SK-N-SH (cell line): ENCODE results near the gene CAPSL. TPM values are rescaled to one million over a fixed set of nuclear protein-coding genes. Genes with fewer than 3 reads are reported as not detected.

ENCODE experiments used
- CTCF ChIA-PET: fragments of 300-600, 350-600 bp; formaldehyde crosslinking; extraction: SDS; loops from one replicate; lab custom pipeline; 2021; lab: Yijun Ruan, JAX
- POLR2A ChIA-PET: fragments of 350-600 bp; sonication (Branson Sonifier 250); formaldehyde crosslinking; extraction: SDS; loops from one replicate; lab custom pipeline; 2020; ENCODE audit warnings: antibody characterized with exemption, inconsistent platforms; lab: Yijun Ruan, JAX
- DNase-seq: peaks from one replicate; pipeline ENCODE4 v3.0.0; 2012
- H2AFZ ChIP-seq: fragments of 200-600 bp; sonication (generic); 2 replicates; pipeline ENCODE4 v1.8.1; 2016; ENCODE audit warnings: antibody characterized with exemption, mild to moderate bottlenecking, low read depth
- H3F3A ChIP-seq: fragments of 200-600 bp; sonication (generic); replicated peaks from 2 replicates; pipeline ENCODE3; 2016; ENCODE audit warnings: antibody characterized with exemption, mild to moderate bottlenecking; ENCODE audit not compliant: insufficient read depth
- H3K27ac ChIP-seq, 2 experiments: fragments of 200-500 bp in 1 of 2; fragments of 200-600 bp in 1 of 2; sonication (Bioruptor generic) in 1 of 2; sonication (generic), shearing (Covaris generic) in 1 of 2; 2 replicates each; pipeline versions ENCODE4 v1.5.1 to v1.6.1; 2014 to 2016; ENCODE audit warnings: low read depth in 2 of 2, inconsistent platforms in 1 of 2, low read length in 1 of 2, mild to moderate bottlenecking in 1 of 2, mixed read lengths in 1 of 2
- H3K27me3 ChIP-seq: fragments of 200-600 bp; sonication (generic), shearing (Covaris generic); 2 replicates; pipeline ENCODE4 v1.6.1; 2016; ENCODE audit warnings: mixed run types; ENCODE audit not compliant: insufficient read depth
- H3K36me3 ChIP-seq, 2 experiments: fragments of 200-500 bp in 1 of 2; fragments of 200-600 bp in 1 of 2; sonication (Bioruptor generic) in 1 of 2; sonication (generic) in 1 of 2; replicated peaks in 1 of 2; 2 replicates each; pipeline versions ENCODE3 to v1.5.1; 2014 to 2016; ENCODE audit warnings: low read length in 1 of 2, mild to moderate bottlenecking in 1 of 2; ENCODE audit not compliant: insufficient read depth in 2 of 2, control insufficient read depth in 1 of 2
- H3K4me1 ChIP-seq, 2 experiments: fragments of 200-500 bp in 1 of 2; fragments of 200-600 bp in 1 of 2; sonication (Bioruptor generic) in 1 of 2; sonication (generic), shearing (Covaris generic) in 1 of 2; 2 replicates each; pipeline versions ENCODE4 v1.5.1 to v1.6.1; 2014 to 2016; ENCODE audit warnings: low read depth in 1 of 2, low read length in 1 of 2, mixed run types in 1 of 2; ENCODE audit not compliant: insufficient read depth in 2 of 2, control insufficient read depth in 1 of 2
- H3K4me2 ChIP-seq: fragments of 200-600 bp; sonication (generic), shearing (Covaris generic); 2 replicates; pipeline ENCODE4 v1.6.1; 2017; ENCODE audit warnings: mixed run types
- H3K4me3 ChIP-seq, 2 experiments: fragments of 200-500 bp in 1 of 2; fragments of 200-600 bp in 1 of 2; sonication (Bioruptor generic) in 1 of 2; sonication (generic), shearing (Covaris generic) in 1 of 2; 2 replicates each; pipeline versions ENCODE4 v1.5.1 to v1.8.1; 2014 to 2016; ENCODE audit warnings: low read depth in 2 of 2, inconsistent platforms in 1 of 2, low read length in 1 of 2, mild to moderate bottlenecking in 1 of 2, mixed read lengths in 1 of 2, moderate library complexity in 1 of 2
- H3K79me2 ChIP-seq: fragments of 200-600 bp; sonication (generic); 2 replicates; pipeline ENCODE4 v1.8.1; 2017; ENCODE audit warnings: mild to moderate bottlenecking; ENCODE audit not compliant: insufficient read depth
- H3K9ac ChIP-seq: fragments of 200-600 bp; sonication (generic); 2 replicates; pipeline ENCODE4 v1.6.1; 2017; ENCODE audit warnings: mixed run types
- H3K9me2 ChIP-seq: fragments of 200-600 bp; sonication (generic); 2 replicates; pipeline ENCODE4 v1.6.1; 2017; ENCODE audit warnings: mixed run types
- H3K9me3 ChIP-seq: fragments of 200-600 bp; sonication (generic); 2 replicates; pipeline ENCODE4 v1.6.1; 2017; ENCODE audit warnings: mixed run types, mild to moderate bottlenecking, moderate library complexity
- H4K20me1 ChIP-seq: fragments of 200-600 bp; sonication (generic); 2 replicates; pipeline ENCODE4 v1.6.1; 2017; ENCODE audit warnings: mild to moderate bottlenecking, mixed run types; ENCODE audit not compliant: insufficient read depth
- CTCF ChIP-seq: fragments of 200-600 bp; sonication (generic); IDR thresholded peaks from 2 replicates; pipeline ENCODE4 v1.6.1; 2017; ENCODE audit warnings: antibody characterized with exemption, mild to moderate bottlenecking, moderate library complexity
- EP300 ChIP-seq, 2 experiments: IDR thresholded peaks; 2 replicates each; pipeline versions ENCODE4 v1.4.0 to v1.6.1; 2012; ENCODE audit warnings: borderline replicate concordance in 1 of 2, low read depth in 1 of 2, low read length in 1 of 2
- FOSL2 ChIP-seq: IDR thresholded peaks from 2 replicates; pipeline ENCODE4 v1.4.0; 2012; ENCODE audit warnings: low read depth, mild to moderate bottlenecking, moderate library complexity, borderline replicate concordance
- FOXJ3 ChIP-seq: sonication (generic); formaldehyde crosslinking; IDR thresholded peaks from 2 replicates; pipeline ENCODE4 v1.5.1; 2020; ENCODE audit warnings: mild to moderate bottlenecking, missing genetic modification reagents
- GABPA ChIP-seq: IDR thresholded peaks from 2 replicates; pipeline ENCODE4 v1.4.0; 2012; ENCODE audit warnings: low read depth, mild to moderate bottlenecking
- MAX ChIP-seq: IDR thresholded peaks from 2 replicates; pipeline ENCODE4 v1.4.0; 2012; ENCODE audit warnings: low read depth
- MXI1 ChIP-seq: IDR thresholded peaks from 2 replicates; pipeline ENCODE4 v1.6.1; 2012; ENCODE audit warnings: mild to moderate bottlenecking, low read depth, low read length, improper control_type of control experiment
- NRF1 ChIP-seq: IDR thresholded peaks from 2 replicates; pipeline ENCODE4 v1.6.1; 2012; ENCODE audit warnings: low read depth, mild to moderate bottlenecking, low read length
- PBX3 ChIP-seq: IDR thresholded peaks from 2 replicates; pipeline ENCODE4; 2012
- RAD21 ChIP-seq: IDR thresholded peaks from 2 replicates; pipeline ENCODE4 v1.6.1; 2012; ENCODE audit warnings: mild to moderate bottlenecking, low read length
- REST ChIP-seq: IDR thresholded peaks from 2 replicates; pipeline ENCODE4 v1.6.1; 2012; ENCODE audit warnings: mild to moderate bottlenecking, low read depth, low read length, moderate library complexity
- SMC3 ChIP-seq: IDR thresholded peaks from 2 replicates; pipeline ENCODE4 v1.6.1; 2012; ENCODE audit warnings: low read depth, low read length, improper control_type of control experiment
- USF1 ChIP-seq: IDR thresholded peaks from 2 replicates; pipeline ENCODE4 v1.4.0; 2012; ENCODE audit warnings: low read depth, borderline replicate concordance
- WGBS: methylation state at CpG from one replicate; pipeline ENCODE4 v1.1.6; 2017; ENCODE audit warnings: low lambda C conversion rate; 5-methylcytosine and 5-hydroxymethylcytosine counted together
- polyA plus RNA-seq, 3 experiments: library from polyadenylated mRNA; depleted of rRNA; stranded (reverse); fragments of >200 nt; gene quantifications; 2 replicates each; pipeline ENCODE4 v1.2.3, GENCODE V29; 2012

The CAPSL gene
- polyA plus RNA-seq, 1 of the 3 experiments (the other 2 are of a cell fraction): 0.23 TPM

GRCh38 chr5:35924950-35925722 lies 13.3 kb downstream of the CAPSL start:
- 12% methylated on average over 21 of the region's 21 CpGs for WGBS
- TF ChIP-seq USF1: no peak
- TF ChIP-seq PBX3: no peak
- TF ChIP-seq CTCF: peak; percentile 82
- no peak for TF ChIP-seq GABPA
- peak; percentile 84 for TF ChIP-seq RAD21
- TF ChIP-seq MXI1: peak; percentile 66
- TF ChIP-seq SMC3: peak; percentile 92
- peak; percentile 8; the same call in 1 of the 2 replicates for TF ChIP-seq NRF1
- TF ChIP-seq REST: no peak
- TF ChIP-seq MAX: peak; percentile 76; the same call in 1 of the 2 replicates
- TF ChIP-seq EP300 (IDR thresholded peaks at IDR 0.05; ENCODE audit: borderline replicate concordance in 1 of 2, low read depth in 1 of 2, low read length in 1 of 2): no peak
- TF ChIP-seq FOSL2: no peak
- TF ChIP-seq FOXJ3 (CRISPR knock-in tag): no peak
- TF ChIP-seq, all 33 proteins: peak for 6

More at GRCh38 chr5:35924950-35925722, 13.3 kb downstream of the CAPSL start:
- Histone ChIP-seq H3K9me3 (no peaks in the 10 kb centered on the region), H3K4me2 (peak overlapping the region; percentile 75), H3K79me2 (no peaks in the 10 kb centered on the region), H4K20me1 (no peaks in the 10 kb centered on the region), H3F3A (peaks cover 3% of the 10 kb centered on the region), H3K9me2 (no peaks in the 10 kb centered on the region), H2AFZ (peak overlapping the region; percentile 65; the same call in 1 of the 2 replicates), H3K4me3 (peak overlapping the region; percentile 30 to 49), H3K4me1 (peaks cover 0 to 5% of the 10 kb centered on the region in 2 experiments; a peak in 2 of 4 replicates), H3K27ac (no peak overlapping the region), H3K36me3 (no peaks in the 10 kb centered on the region), H3K9ac (no peak overlapping the region), H3K27me3 (no peaks in the 10 kb centered on the region)
- ChIA-PET CTCF (interaction anchor here (0.6 to 4.9 kb wide), 50 partner anchors 9 to 843 kb away, joined by 3 to 150 read pairs (median 4); partner anchors contain the start of genes CAPSL, PRLR, SPEF2 and UGT3A1), POLR2A (no interaction called here)
- peak; percentile 64 for DNase-seq
